ENCODE measurements around the gene COL4A2.

GRCh38 chr13:110495376-110495775, 188.3 kb downstream of the COL4A2 start:
- no peak for TF ChIP-seq EZH2 (IDR thresholded peaks at IDR 0.05)
- TF ChIP-seq JUND (IDR thresholded peaks at IDR 0.05) = no peak
- no peak for TF ChIP-seq CEBPB (IDR thresholded peaks at IDR 0.05; ENCODE audit: low read depth)
- no peak for TF ChIP-seq SRF (IDR thresholded peaks at IDR 0.05; ENCODE audit: low read depth)
- TF ChIP-seq FOSL1 (IDR thresholded peaks at IDR 0.05; ENCODE audit: low read depth) = no peak
- TF ChIP-seq, protein P1, sequence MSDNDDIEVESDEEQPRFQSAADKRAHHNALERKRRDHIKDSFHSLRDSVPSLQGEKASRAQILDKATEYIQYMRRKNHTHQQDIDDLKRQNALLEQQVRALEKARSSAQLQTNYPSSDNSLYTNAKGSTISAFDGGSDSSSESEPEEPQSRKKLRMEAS (IDR thresholded peaks at IDR 0.05) = no peak
- no peak for TF ChIP-seq POLR2A (IDR thresholded peaks at IDR 0.05; ENCODE audit: borderline replicate concordance, extremely low read depth, insufficient read depth, insufficient read length)
- no peak for TF ChIP-seq POLR2AphosphoS5 (IDR thresholded peaks at IDR 0.05; ENCODE audit: low read depth, low read length)
- TF ChIP-seq, protein P2, sequence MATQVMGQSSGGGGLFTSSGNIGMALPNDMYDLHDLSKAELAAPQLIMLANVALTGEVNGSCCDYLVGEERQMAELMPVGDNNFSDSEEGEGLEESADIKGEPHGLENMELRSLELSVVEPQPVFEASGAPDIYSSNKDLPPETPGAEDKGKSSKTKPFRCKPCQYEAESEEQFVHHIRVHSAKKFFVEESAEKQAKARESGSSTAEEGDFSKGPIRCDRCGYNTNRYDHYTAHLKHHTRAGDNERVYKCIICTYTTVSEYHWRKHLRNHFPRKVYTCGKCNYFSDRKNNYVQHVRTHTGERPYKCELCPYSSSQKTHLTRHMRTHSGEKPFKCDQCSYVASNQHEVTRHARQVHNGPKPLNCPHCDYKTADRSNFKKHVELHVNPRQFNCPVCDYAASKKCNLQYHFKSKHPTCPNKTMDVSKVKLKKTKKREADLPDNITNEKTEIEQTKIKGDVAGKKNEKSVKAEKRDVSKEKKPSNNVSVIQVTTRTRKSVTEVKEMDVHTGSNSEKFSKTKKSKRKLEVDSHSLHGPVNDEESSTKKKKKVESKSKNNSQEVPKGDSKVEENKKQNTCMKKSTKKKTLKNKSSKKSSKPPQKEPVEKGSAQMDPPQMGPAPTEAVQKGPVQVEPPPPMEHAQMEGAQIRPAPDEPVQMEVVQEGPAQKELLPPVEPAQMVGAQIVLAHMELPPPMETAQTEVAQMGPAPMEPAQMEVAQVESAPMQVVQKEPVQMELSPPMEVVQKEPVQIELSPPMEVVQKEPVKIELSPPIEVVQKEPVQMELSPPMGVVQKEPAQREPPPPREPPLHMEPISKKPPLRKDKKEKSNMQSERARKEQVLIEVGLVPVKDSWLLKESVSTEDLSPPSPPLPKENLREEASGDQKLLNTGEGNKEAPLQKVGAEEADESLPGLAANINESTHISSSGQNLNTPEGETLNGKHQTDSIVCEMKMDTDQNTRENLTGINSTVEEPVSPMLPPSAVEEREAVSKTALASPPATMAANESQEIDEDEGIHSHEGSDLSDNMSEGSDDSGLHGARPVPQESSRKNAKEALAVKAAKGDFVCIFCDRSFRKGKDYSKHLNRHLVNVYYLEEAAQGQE (IDR thresholded peaks at IDR 0.05; ENCODE audit: low read depth) = no peak
- TF ChIP-seq, protein P3, sequence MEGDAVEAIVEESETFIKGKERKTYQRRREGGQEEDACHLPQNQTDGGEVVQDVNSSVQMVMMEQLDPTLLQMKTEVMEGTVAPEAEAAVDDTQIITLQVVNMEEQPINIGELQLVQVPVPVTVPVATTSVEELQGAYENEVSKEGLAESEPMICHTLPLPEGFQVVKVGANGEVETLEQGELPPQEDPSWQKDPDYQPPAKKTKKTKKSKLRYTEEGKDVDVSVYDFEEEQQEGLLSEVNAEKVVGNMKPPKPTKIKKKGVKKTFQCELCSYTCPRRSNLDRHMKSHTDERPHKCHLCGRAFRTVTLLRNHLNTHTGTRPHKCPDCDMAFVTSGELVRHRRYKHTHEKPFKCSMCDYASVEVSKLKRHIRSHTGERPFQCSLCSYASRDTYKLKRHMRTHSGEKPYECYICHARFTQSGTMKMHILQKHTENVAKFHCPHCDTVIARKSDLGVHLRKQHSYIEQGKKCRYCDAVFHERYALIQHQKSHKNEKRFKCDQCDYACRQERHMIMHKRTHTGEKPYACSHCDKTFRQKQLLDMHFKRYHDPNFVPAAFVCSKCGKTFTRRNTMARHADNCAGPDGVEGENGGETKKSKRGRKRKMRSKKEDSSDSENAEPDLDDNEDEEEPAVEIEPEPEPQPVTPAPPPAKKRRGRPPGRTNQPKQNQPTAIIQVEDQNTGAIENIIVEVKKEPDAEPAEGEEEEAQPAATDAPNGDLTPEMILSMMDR (IDR thresholded peaks at IDR 0.05 in 2 of 3, conservative IDR thresholded peaks at IDR 0.05 in 1 of 3; ENCODE audit: borderline replicate concordance in 1 of 3, insufficient read depth in 1 of 3, low read depth in 2 of 3, low read length in 2 of 3) = no peak
- TF ChIP-seq EZH2phosphoT487 (IDR thresholded peaks at IDR 0.05; ENCODE audit: borderline replicate concordance) = no peak
